ENCODE measurements around the gene CDK14.

Gene CDK14

DNA sequence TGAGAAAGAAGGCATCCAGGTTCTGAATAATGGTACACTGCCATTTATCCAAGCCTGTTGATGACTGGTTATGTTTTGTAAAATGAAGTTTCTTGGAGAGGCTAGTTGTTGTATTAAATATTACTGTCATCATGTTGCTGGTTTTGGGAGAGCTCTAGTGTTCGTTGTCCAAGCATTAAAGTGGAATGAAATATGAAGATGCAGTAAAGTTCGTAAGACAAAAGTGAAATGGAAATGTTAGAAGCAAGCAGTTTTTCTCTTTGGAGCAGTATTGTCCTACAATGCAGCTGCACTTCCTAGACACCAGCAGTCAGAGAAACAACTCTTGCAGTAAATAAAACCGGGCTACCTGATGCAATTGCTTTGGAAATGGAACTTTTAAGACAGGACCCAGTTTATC, 511.3 kb downstream of the CDK14 start:
- no peak for DNase-seq (ENCODE audit: low spot score)

DNA sequence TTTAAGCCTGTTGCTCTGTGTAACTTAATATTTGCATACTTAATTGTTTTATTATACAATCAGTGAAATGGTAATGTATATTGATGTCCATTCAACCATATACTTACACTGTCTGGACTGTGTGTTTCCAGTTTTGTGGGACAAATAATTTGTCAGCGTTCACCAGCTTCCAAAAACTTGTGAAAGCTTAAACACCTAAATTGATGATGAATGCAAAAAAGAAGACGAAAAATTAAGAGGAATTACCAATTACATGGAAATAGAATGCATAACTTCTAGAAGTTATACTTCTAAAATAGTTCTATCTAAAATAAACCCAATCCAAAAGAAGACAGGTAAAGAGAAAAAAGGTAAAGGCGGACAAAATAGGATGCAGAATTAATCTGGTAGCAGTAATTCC, 513.1 kb downstream of the CDK14 start:
- no peak for DNase-seq (ENCODE audit: low spot score)

DNA sequence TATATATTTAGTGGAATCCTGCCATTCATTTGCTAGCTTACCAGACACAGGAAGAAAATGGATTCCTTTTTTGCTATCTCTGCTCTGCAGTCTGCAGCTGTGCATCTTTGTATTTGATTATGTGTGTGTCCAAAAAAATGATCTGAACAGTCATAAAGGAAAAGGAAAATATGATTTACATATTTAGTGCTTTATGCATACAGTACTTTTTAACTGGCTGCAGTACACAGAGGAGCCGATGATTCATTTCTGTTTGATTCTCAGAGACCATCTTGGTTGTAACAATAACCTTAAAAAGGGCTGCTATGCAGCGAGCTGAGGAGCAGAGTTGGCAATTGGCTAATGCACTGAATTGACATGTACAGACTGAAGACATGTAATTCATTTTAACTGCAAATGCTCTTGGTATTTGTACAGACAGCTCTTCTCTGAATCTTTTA, 516.8 kb downstream of the CDK14 start:
- no peak for DNase-seq (ENCODE audit: low spot score)

DNA sequence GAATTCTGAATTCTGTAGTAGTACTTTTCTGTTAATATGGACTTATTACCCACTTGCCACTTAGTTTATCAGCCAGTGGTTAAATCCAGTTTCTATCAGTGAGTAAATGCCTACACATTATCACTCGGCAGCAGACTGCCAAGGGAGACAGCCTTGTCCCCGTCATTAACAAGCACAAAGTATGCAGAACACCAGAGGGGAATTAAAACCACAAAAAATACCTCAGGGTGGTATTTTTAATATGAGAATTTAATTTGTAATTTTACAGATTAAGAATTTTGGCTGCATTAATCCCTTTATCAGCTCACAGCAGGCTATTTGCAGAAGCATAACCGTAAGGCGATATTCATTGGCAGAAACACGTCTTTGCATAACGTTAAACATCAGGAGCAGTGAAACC, 518.1 kb downstream of the CDK14 start:
- DNase-seq (ENCODE audit: low spot score), result no peak

DNA sequence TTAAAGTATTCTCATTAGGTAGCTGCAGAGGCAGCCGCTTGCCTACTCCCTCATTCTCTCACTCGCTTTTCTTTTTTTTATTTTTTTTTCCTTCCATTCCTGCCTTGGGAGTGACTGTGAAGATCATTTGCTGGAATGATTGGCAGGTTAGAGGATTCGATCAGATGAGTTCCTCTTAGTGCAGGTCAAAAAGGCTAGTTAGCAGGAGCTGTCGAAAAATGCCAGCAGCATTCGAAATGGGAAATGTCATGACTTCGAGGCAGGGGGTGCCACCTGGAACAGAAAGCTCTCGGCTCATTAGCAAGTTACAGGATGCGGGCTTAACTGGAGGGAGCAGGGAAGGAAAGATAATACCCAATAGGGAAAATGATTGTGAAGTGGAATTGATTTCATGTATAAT, 530.6 kb downstream of the CDK14 start:
- no peak for DNase-seq (ENCODE audit: low spot score)

DNA sequence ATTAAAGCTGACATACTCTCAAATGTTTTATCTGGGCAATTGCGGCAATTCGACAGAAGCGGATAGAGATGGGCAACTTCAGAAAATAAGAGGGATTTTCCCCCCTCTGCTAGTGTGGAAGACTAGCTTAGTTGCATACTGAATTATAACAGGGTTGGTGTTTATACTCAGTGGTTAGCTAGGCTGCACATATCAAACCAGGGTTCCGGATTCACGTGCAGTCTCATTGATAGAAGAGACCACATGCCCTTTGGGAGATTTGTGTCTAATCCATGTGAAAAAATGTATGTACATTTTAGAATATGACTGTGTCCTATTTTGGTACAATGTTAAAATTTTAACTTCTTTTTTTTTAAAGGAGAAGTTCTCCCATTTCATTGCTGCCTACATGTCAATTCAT, 531.2 kb downstream of the CDK14 start:
- DNase-seq (ENCODE audit: low spot score), result no peak

DNA sequence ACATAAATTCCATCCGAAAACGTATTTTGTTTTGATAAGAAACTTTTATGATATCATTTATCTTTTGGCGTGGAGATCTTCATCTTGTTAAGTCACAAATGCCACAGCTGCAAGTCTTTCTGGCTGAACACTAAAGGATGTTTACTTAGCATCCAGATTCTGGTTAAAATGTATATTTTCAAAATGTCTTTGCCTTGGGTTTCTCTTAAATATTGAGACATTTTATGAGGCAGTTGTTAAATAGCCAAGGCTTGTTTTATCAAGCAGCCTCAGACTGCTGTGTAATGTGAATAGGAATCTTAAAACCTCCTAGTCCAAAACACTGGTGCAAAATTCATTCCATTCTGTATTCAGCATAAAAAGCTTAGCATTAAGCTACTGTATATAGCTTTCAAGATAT, 531.8 kb downstream of the CDK14 start:
- DNase-seq (ENCODE audit: low spot score), result no peak

DNA sequence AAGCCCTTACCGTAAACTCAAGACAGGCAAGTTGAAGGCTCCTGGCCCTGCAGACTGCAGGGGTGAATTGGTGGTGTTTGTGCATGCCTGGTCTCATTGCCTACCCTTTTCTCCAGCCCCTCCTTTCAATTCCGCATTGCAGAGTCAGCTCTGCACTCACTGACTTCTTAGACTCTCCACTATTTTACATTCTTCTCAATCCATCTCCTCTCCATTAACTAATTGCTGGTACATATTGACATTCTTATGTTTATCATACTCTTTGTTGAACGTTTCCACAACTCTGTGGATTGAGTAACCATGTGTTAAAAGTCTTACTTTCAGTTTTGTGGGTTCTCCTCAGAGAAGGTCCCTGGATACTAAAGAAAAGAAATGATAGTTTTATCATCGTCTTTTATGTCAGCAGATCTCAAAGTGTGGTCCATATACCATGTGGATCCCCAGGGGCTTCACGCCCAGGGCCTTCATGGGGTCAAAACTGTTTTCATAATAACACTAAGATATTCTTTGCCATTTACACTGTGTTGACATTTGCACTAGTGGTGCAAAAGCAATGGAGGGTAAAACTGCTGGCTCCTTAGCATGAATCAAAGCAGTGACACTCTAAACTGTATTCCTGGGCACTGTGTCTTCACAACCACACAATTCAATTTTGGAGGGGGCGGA, 532.7 kb downstream of the CDK14 start:
- no peak for DNase-seq (ENCODE audit: low spot score)

DNA sequence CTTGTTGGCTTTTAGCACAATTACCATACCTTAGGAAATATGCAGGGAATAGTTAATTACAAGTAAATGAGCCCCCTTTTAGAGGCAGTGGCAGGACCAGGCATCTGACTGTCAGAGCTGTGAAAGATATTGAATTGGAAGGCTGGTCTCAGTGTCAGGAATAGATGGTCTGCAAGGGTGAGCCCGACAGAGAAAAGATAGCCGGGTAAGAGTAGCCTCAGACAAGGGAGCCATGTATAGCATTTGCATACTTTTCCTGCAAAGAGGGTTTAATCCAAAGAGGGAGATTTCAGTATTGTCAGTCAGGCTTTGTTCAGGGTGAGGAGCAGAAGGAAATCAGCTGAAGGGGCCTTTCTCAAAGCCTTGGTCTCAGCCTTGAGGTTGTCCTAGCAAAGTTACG, 539.2 kb downstream of the CDK14 start:
- no peak for DNase-seq (ENCODE audit: low spot score)

DNA sequence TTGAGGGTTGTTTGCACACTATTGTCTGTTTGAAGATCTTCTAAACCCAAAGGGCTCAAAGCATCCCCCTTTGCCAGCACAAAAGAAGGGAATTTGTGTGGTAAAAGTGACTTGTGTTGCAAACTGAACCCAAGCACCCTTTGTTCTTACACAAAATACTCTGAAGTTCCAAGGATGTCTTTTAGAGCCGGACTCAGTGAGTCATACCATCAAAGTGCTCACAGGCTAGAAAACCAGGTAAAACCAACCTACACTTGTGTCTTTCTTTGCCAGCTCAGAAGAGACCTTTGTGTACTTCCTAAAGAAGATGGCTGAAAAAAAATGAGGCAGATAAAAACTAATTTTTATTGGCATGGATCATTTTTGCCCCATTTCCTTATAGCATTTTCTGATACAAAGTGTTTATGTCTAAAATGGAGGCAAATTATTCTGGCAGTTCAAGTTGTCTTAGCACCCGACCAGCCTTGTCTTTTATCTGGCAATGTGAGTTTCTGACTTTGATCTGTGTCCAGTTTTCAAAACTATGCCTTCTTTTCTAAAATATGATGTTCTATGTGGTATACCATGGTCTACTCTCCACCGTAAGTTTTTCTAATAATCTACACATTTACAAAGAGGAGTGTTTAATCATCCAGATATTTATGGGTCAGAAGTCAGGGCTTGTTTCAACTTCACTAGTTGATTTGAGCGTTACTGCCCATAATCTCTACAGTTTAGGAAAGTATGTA, 539.7 kb downstream of the CDK14 start:
- DNase-seq (ENCODE audit: low spot score), result no peak

DNA sequence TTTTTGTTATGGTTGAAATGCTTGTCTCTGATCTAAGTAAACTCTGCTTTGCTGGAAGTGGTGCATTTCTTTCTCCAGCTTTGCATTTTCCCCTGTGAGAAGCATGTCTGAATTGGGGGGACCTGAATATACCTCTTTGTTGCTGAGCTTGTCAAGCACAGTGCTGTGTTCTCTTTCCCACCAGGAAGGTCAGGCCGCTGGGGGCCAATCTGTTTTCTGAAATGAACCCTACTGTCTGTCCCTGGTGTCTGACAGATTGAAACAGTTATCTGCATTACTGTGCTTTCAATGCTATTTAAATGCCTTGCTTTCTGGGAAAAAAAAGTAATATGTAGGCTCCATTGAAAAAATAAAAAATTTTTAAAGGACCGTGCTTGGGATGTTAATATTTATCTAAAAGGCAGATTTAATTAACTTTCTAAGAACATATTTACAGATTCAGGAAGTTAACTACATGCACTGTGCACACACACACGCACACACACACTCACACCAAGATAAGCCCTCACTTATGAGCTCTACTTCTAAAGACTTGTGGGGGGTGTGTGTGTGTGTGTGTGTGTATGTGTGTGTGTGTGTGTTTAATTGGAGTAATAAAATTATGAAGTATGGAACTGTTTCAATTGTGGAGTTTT, 541.1 kb downstream of the CDK14 start:
- no peak for DNase-seq (ENCODE audit: low spot score)

DNA sequence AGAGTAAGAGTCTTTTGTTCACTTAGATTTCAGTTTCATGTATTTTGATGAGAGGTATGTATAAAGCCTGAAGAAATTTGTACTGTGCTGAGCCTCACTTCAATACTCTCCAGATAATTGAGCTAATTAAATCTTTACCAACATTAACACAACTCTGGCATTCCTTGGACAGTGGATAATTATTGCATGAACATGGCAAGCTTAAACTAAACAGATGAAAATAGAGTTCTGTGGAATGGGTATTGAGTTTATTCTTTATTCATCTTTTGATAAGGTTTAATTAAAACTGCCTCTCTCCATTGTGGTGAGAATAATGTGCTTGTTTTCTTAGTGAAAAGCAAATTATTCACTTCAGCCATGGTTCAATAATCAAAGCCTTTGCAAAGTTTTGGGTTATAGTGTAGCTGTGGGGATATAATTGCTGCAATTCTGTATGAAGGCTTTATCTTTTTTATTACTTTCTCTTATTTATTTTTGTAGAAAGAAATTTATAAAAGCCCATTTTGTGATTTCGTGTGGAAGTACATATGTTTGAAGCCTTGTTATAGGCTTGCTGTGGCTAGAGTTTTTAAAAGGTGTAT, 541.8 kb downstream of the CDK14 start:
- no peak for DNase-seq (ENCODE audit: low spot score)

DNA sequence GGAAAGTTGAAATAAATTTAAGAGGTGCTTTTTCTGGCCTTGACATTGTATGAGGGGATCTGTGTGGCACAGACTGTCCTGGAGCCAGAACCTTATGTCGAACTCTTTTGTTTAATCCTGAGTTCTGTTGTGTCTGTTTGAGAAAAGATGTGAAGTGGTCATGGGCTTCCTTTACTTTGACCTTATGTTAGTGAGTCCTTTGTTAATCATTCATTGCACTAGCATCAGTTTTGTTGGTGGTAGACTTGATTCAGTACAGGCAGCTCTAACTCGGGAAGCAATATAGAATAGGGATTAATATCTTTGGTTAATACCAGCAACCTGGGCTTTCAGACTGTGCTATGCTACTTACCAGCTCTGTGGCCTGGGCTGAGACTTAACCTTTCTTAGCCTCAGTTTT, 544.2 kb downstream of the CDK14 start:
- DNase-seq (ENCODE audit: low spot score), result no peak

DNA sequence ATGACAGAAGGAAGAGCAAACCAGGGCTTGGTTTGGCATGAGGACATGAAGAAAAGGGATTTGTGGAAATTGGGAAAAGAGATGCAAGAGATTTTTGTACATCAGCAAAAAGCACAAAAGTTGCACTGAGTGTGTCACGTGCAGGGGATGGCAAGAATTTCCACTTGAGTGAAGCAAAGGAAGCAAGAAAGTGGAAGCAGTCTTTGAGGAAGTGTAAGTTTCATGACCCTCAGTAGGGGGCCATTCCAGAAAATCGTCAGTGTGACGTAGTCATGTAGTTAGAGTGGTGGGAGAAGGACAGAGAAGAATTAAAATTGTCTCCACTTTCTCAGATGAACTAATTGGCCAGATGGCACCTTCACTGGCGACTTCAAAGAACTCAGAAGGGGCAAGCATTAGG, 544.9 kb downstream of the CDK14 start:
- no peak for DNase-seq (ENCODE audit: low spot score)

DNA sequence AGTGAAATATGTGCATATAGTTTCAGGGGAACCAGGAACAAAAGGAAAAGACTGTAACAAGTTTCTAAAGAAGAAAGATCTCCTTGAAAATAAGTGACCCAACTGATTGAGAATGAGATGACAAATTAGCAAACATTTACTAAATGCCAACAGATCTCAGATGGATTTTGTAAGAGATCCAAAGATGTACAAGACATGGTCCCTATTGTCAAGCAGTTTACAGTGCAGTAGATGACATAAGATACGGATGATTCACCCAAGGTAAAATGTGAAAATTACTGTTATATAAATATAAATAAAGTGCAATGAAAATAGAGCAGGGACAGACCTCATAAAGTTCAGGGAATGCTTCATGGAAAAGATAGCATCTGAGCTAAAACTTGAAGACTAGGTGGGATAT, 546.6 kb downstream of the CDK14 start:
- no peak for DNase-seq (ENCODE audit: low spot score)

DNA sequence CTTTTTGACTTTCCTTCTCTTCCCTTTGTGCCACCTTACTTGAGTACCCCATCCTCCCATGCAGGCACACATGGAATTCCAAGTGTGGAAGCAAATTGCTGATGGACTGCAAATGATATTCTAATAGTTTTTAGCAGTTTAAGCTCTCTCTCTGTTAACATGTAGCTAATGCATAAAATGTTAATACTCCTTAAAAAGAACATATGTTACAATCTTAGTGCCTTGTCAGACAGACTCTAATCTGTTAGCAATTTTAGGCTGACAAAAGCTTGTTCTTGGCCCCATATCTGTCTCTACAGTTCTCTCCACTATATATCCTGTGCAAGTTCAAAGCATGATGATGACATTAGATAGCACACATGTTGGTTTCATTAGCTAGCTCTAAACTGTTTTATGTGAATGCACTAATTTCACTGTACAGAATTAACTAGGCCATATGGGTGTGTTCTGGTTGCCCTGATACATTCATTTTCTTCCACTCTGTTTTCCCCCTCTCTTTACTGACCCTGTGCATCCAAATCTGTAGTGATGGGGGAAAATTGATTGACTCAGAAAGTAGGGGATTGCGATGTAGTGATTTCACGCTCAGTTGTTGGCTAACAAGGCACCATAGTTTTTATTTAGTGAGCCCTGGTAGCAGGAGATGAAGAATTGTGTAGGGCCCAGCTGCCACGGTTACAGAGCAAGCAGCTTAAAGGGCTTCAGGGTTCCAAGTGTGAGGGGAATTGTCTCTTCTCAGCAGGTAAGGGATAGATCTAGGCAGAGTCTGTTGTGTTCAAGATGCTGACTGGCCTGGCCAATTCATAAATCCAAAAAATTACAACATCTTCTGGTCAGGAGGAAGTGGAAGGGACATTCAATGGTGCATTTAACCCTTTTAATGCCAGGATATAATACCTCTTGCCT, 553.5 kb downstream of the CDK14 start:
- DNase-seq (ENCODE audit: low spot score), result no peak

DNA sequence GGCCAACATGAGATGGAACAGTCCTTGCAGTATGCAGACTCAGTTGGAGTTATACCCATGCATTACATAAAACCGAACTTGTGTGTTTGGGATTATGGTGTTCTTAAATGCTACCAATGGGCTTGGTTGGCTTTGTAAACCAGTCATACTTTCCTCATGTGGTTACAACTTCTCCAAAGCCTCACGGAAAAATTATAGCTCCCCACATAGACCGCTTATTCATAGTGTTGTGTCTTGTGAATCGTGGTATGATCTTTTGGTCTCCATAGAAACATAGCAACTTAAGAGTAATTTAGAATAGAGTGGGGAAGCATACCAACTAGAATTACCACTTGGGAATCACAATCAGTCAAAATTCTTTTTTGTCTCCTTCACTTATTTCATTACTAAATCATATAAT, 555.8 kb downstream of the CDK14 start:
- DNase-seq (ENCODE audit: low spot score), result no peak

DNA sequence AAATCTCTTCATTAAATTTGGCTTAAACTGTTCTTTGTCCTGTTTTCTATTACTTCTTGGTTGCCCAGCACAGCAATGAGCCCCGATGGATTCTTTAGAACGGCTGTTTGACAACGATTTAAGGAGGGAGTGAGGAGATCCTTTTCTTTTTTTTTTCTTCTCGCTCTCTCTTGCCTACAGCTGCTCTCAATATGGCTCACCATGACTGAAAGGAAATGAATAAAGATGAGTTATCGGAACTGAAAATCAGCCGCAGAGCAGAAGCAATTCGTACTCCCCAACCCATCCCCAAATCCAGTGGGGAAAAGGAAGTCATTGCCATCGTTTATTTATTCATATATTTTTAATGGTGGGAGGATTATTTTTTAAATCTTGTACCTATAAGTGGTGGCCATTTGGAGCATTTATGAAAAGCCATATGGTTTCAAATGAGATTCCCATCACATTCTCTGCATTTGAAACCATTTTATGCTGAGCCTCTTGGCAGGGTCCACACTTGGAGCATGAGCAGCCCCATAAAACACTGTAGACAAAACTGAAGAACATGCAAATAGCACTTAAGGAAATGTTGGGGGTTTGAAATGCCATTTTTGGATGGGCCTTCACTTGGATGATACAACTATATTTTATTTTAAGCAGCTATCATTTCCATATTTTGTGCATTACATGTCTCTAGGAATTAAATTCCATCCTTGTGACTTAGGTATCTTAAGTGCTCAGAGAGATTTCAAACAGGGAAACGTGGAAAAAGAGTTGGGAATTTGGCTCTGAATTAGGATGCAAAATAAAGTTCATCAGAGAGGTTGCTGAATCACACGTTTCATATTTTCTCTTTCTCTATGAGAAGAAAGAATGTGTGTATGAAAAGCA, 560.4 kb downstream of the CDK14 start:
- no peak for DNase-seq (ENCODE audit: low spot score)

DNA sequence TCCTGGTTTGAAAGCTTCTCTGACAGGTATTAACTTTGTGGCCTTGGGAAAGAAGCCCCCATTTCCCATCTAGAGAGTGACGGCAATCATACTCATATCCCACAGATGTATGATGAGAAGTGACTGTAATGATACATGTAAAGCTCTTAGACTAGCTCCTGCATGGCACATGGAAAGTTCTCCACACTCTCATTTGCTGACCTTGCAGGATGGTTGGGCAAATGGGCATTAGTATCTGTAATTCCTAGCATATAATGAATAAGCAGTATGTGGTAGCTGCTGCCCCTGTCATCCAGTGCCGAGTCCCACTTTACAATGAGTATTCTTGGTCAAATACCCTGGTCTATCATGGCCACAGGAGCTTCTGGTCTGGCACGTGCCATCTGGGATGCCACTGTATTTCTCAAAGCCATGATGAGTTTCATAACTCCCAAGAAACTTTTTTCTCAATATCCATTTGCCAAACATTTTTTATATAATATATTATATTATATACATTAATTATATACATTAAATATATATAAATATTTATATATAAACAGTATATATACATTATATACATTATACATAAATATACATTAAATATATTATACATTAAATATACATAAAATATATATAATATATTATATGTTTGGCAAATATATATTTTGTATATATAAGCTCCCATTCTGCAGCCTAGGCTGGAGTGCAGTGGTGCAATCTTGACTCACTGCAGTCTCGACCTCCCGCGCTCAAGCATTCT, 561.6 kb downstream of the CDK14 start:
- no peak for DNase-seq (ENCODE audit: low spot score)

DNA sequence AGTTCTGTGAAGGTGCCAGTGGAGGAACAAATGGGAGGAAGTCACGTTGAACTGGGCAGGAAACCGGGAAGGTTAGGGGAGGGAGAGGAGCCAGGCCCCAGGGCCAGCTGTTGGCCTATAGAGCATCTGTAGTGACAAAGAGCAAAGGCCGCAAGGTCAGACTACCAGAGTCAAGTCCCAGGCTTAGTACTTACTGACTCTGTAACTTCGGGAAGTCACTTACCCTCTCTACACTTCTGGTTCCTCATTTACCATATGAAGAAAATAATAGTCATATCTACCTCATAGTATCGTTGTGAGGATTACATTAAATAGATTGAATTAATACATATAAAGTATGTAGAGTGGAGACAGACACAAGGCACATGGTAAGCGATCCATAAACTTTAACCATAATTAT, 566.3 kb downstream of the CDK14 start:
- DNase-seq (ENCODE audit: low spot score), result no peak
